DND-41 (cell line): ENCODE data around the gene SCYGR3.

ENCODE experiments used
- ATAC-seq: fragments of 200-7000 bp; cut with Tn5 transposase; 3 replicates; pipeline ENCODE4 v1.9.1; 2021; ENCODE audit warnings: low read depth; ENCODE audit not compliant: insufficient read depth
- DNase-seq: peaks from one replicate; pipeline ENCODE4 v3.0.0-alpha.2; 2020
- H2AFZ ChIP-seq: 2 replicates; pipeline ENCODE4 v1.6.0; 2012; ENCODE audit warnings: low read depth, low read length
- H3K27ac ChIP-seq: 2 replicates; pipeline ENCODE4 v1.5.1; 2012; ENCODE audit warnings: low read length, inconsistent platforms
- H3K27me3 ChIP-seq: fragments of 200-600 bp; sonication (generic); 2 replicates; pipeline ENCODE4 v1.6.0; 2012; ENCODE audit warnings: low read length, mild to moderate bottlenecking, inconsistent platforms; ENCODE audit not compliant: insufficient read depth, poor library complexity
- H3K36me3 ChIP-seq: 2 replicates; pipeline ENCODE4 v1.5.1; 2012; ENCODE audit warnings: low read length, inconsistent platforms; ENCODE audit not compliant: insufficient read depth
- H3K4me1 ChIP-seq: 2 replicates; pipeline ENCODE4 v1.5.1; 2012; ENCODE audit warnings: mild to moderate bottlenecking, low read length; ENCODE audit not compliant: insufficient read depth
- H3K4me2 ChIP-seq: 2 replicates; pipeline ENCODE4 v1.6.0; 2012; ENCODE audit warnings: mild to moderate bottlenecking, moderate library complexity, low read length, inconsistent platforms; ENCODE audit not compliant: insufficient read depth
- H3K4me3 ChIP-seq, 2 experiments: fragments of 200-600 bp in 1 of 2; shearing (Covaris generic) in 1 of 2; 2 replicates each; pipeline ENCODE4 v1.5.1; 2012 to 2016; ENCODE audit warnings: inconsistent platforms in 2 of 2, low read length in 2 of 2, mild to moderate bottlenecking in 2 of 2, low read depth in 1 of 2, moderate library complexity in 1 of 2
- H3K79me2 ChIP-seq: 2 replicates; pipeline ENCODE4 v1.6.0; 2012; ENCODE audit warnings: low read length, inconsistent platforms; ENCODE audit not compliant: insufficient read depth
- H3K9ac ChIP-seq: 2 replicates; pipeline ENCODE4 v1.6.0; 2012; ENCODE audit warnings: low read depth, mild to moderate bottlenecking, inconsistent platforms, low read length, moderate library complexity
- H3K9me3 ChIP-seq: 2 replicates; pipeline ENCODE4 v1.5.1; 2012; ENCODE audit warnings: low read length, moderate library complexity, mild to moderate bottlenecking, inconsistent platforms; ENCODE audit not compliant: insufficient read depth, severe bottlenecking
- H4K20me1 ChIP-seq: 2 replicates; pipeline ENCODE4 v1.6.0; 2012; ENCODE audit warnings: low read length; ENCODE audit not compliant: insufficient read depth
- EZH2 ChIP-seq: IDR thresholded peaks from 3 replicates; pipeline ENCODE4 v1.6.1; 2012; ENCODE audit warnings: borderline replicate concordance, low read depth, mild to moderate bottlenecking, moderate library complexity, low read length, inconsistent platforms; ENCODE audit not compliant: severe bottlenecking
- TF ChIP-seq, protein P1 (sequence below): IDR thresholded peaks from 2 replicates; pipeline ENCODE4 v1.5.1; 2012; ENCODE audit warnings: borderline replicate concordance, low read length, moderate library complexity, mild to moderate bottlenecking; ENCODE audit not compliant: poor library complexity, severe bottlenecking; ENCODE audit errors: extremely low read depth

SCYGR3 gene

DNA sequence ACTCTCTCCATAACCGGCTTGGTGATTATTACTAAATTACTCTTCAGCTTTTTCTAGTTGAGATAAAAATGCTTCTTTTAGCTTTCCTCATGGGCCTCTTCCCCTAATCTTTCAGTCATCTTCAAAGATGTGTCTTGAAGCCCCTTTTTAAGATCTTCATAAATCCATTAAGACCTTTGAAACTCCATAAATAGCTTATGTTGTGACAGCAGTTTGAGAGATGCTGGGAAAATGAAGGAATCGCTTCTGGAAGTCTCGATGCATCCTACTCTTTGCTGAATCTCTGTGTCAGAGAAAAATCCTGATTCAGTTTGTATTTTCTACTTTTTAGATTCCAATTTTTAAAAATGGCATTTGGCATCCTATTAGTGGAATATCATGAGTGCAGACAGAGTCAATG lies 15.7 kb upstream of the SCYGR3 start:
- no peak for ATAC-seq
- no peak overlapping the region for H3K4me3 ChIP-seq
- TF ChIP-seq, protein P1, sequence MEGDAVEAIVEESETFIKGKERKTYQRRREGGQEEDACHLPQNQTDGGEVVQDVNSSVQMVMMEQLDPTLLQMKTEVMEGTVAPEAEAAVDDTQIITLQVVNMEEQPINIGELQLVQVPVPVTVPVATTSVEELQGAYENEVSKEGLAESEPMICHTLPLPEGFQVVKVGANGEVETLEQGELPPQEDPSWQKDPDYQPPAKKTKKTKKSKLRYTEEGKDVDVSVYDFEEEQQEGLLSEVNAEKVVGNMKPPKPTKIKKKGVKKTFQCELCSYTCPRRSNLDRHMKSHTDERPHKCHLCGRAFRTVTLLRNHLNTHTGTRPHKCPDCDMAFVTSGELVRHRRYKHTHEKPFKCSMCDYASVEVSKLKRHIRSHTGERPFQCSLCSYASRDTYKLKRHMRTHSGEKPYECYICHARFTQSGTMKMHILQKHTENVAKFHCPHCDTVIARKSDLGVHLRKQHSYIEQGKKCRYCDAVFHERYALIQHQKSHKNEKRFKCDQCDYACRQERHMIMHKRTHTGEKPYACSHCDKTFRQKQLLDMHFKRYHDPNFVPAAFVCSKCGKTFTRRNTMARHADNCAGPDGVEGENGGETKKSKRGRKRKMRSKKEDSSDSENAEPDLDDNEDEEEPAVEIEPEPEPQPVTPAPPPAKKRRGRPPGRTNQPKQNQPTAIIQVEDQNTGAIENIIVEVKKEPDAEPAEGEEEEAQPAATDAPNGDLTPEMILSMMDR: no peak
- TF ChIP-seq EZH2: no peak
- H3K27me3 ChIP-seq: no peaks in the 10 kb centered on the region
- no peak overlapping the region for H3K9ac ChIP-seq
- DNase-seq: no peak
- H3K4me1 ChIP-seq: no peaks in the 10 kb centered on the region
- H3K36me3 ChIP-seq: no peaks in the 10 kb centered on the region
- no peak overlapping the region for H3K4me2 ChIP-seq
- H3K79me2 ChIP-seq: no peaks in the 10 kb centered on the region
- H3K9me3 ChIP-seq: no peaks in the 10 kb centered on the region
- no peak overlapping the region for H3K27ac ChIP-seq
- no peaks in the 10 kb centered on the region for H4K20me1 ChIP-seq
- no peak overlapping the region for H2AFZ ChIP-seq

DNA sequence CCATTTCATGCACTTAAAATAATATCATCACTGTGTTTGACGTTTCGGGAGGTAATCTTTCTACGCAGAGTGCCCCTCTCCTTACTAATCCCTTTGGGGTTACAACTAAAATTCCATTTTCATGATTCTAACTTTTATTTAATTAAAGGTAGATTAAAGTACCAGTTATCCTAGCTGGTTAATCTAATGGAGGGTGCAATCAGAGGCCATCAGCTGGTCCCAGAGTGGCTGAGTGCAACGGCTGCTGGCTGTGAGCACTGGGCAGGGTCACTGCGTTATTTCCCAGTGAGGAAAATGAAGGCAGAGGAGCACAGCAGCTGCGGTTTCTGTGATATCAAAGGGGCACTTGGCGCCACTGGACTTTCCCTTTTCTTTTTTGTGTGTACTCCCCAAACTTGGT lies 14.8 kb upstream of the SCYGR3 start:
- H3K27me3 ChIP-seq: no peaks in the 10 kb centered on the region
- H3K9ac ChIP-seq: no peak overlapping the region
- no peaks in the 10 kb centered on the region for H3K9me3 ChIP-seq
- H3K4me1 ChIP-seq: no peaks in the 10 kb centered on the region
- no peak overlapping the region for H3K27ac ChIP-seq
- ATAC-seq (no peak), DNase-seq (no peak)
- no peak overlapping the region for H3K4me3 ChIP-seq
- H3K79me2 ChIP-seq: no peaks in the 10 kb centered on the region
- no peak overlapping the region for H3K4me2 ChIP-seq
- TF ChIP-seq, protein P1: no peak
- no peak for TF ChIP-seq EZH2
- H4K20me1 ChIP-seq: no peaks in the 10 kb centered on the region
- H2AFZ ChIP-seq: no peak overlapping the region
- no peaks in the 10 kb centered on the region for H3K36me3 ChIP-seq

DNA sequence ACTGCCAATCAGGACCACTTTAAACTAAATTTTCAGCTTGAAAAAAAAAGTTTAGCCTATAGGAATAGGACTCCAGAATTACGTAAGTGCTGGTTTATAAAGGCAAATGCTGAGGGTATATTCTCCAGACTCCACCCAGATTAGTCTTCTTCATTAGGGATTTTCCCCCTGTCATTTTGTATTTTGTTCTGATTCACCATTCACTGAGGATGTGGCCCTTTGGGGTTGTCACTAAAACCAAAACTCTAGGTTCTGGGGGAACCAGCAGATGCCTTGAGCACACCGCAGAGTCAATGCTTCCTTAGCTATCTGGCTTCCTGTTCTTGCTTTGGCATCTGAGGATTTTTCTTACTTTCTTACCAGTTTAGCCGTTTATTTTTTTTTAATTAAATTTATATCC lies 13.1 kb upstream of the SCYGR3 start:
- Histone ChIP-seq H3K79me2 (no peaks in the 10 kb centered on the region), H3K9ac (no peak overlapping the region), H4K20me1 (no peaks in the 10 kb centered on the region), H3K27ac (no peak overlapping the region), H3K4me1 (no peaks in the 10 kb centered on the region), H3K4me2 (no peak overlapping the region), H3K27me3 (no peaks in the 10 kb centered on the region), H3K9me3 (no peaks in the 10 kb centered on the region), H2AFZ (no peak overlapping the region), H3K36me3 (no peaks in the 10 kb centered on the region), H3K4me3 (no peak overlapping the region)
- no peak for DNase-seq
- TF ChIP-seq EZH2: no peak
- TF ChIP-seq, protein P1: no peak
- no peak for ATAC-seq

DNA sequence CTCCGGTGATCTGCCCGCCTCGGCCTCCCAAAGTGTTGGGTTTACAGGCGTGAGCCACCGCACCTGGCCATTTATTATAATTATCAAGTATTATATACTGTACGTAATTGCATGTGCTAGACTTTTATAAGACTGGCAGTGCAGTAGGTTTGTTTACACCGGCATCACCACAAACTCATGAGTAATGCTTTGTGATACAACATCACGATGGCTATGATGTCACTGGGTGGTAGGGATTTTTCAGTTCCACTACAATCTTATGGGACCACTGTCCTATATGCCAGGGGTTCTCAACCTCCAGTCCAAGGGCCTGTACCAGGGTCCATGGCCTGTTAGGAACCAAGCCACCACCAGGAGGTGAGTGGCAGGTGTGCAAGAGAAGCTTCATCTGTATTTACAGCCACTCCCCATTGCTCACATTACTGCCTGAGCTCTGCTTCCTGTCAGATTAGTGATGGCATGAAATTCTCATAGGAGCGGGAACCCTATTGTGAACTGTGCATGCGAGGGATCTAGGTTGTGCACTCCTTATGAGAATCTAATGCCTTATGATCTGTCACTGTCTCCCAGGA lies 12.0 kb upstream of the SCYGR3 start:
- no peaks in the 10 kb centered on the region for H3K4me1 ChIP-seq
- no peaks in the 10 kb centered on the region for H4K20me1 ChIP-seq
- no peak overlapping the region for H3K4me2 ChIP-seq
- ATAC-seq (no peak), DNase-seq (no peak)
- H3K27me3 ChIP-seq: no peaks in the 10 kb centered on the region
- H3K27ac ChIP-seq: no peak overlapping the region
- no peak overlapping the region for H3K4me3 ChIP-seq
- no peaks in the 10 kb centered on the region for H3K36me3 ChIP-seq
- H3K9me3 ChIP-seq: no peaks in the 10 kb centered on the region
- H3K79me2 ChIP-seq: no peaks in the 10 kb centered on the region
- TF ChIP-seq, protein P1: no peak
- no peak for TF ChIP-seq EZH2
- no peak overlapping the region for H2AFZ ChIP-seq
- H3K9ac ChIP-seq: no peak overlapping the region
